Measurements from ENCODE around the gene NFKBIL1.
"Not testable (repeated sequence)": the region's sequence is repeated elsewhere in the genome, so short reads cannot be mapped to it uniquely, and the experiment has no call there.

Gene NFKBIL1, protein sequence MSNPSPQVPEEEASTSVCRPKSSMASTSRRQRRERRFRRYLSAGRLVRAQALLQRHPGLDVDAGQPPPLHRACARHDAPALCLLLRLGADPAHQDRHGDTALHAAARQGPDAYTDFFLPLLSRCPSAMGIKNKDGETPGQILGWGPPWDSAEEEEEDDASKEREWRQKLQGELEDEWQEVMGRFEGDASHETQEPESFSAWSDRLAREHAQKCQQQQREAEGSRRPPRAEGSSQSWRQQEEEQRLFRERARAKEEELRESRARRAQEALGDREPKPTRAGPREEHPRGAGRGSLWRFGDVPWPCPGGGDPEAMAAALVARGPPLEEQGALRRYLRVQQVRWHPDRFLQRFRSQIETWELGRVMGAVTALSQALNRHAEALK
- 9.9 to 12.4 reads per million in 2 experiments for total RNA-seq

DNA sequence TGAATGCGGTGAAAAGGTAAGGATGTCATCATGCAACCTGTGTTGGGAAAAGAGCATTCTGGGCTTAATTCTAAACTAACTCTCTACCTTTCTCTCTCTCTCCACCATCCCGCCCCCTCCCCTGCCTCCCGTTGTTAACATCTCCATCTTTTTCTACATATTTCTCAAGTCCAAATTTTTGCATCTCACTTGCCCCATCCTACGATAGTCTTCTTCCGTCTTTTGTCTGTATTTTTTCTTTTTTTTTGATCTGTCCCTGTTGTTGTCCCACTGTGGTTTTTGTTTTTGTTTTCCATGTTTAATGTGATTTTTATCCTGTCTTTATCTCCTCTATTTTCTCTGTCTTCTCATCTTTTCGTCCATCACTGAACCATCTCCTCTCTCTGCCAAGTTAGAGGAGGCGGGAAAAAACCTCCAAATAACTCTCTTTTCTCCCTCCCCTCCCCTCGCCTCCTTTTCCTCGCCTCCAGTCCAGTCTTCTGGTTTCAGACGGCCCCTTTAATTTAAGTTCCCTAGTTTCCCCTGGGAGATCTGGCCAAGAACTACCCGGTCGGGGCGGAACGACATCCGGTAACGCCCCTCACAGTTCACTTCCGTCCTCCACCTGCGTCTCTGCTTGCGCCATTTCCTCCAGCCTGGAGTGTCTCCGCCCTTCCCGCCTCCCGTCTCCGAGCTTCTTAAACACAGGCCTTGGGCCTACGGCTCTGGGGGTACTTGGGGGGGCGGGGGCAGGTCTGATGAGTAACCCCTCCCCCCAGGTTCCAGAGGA is at the start of gene NFKBIL1:
NFKBIL1 (plus strand) TSS at position 651 of the 769 bp plus-strand sequence; CDS start at position 738, 87 bp downstream.
- peak; percentile 85 for DNase-seq (ENCODE audit: low read depth)

GRCh38 chr6:31498748-31499147 is 48.7 kb upstream of the NFKBIL1 start:
- no peak for DNase-seq (ENCODE audit: low read depth)

GRCh38 chr6:31499648-31500047 is 47.8 kb upstream of the NFKBIL1 start:
- DNase-seq (ENCODE audit: low read depth), result not testable (repeated sequence)

DNA sequence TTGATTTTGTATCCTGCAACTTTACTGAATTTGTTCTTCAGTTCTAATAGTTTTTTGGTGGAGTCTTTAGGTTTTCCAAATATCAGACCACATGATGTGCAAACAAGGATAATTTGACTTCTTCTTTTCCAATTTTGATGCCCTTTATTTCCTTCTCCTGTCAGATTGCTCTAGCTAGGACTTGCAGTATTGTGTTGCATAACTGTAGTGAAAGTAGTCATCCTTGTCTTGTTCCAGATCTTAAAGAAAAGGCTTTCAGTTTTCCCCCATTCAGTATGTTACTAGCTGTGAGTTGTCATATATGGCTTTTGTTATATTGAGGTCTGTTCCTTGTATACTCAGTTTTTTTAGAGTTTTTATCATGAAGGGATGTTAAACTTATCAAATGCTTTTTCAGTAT is 44.8 kb upstream of the NFKBIL1 start:
- DNase-seq (ENCODE audit: low read depth), result no peak

DNA sequence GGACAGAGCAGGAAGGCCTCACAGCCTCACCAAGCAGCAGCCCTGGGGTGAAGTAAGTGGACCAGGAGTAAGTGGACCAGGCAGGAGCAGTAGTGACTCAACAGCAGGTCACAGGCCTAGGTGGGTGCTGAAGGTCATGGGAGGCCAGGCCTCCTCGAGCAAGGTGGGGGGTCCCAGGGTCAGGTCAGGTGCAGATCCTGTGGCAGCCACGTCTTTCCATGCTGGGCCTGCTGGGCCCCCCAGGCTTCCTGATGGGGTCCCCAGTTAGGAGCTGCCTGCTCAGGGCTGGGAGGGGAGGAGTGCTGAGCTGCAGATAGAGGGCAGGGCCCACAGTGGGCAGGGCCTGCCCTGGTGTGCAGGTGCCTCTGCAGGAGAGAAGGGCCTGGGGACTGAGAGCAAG is 38.4 kb upstream of the NFKBIL1 start:
- DNase-seq (ENCODE audit: low read depth), result not testable (repeated sequence)

- DNase-seq (ENCODE audit: low read depth), result no peak
These were observed 37.4 kb upstream of the NFKBIL1 start for GRCh38 chr6:31510007-31510406.

DNA sequence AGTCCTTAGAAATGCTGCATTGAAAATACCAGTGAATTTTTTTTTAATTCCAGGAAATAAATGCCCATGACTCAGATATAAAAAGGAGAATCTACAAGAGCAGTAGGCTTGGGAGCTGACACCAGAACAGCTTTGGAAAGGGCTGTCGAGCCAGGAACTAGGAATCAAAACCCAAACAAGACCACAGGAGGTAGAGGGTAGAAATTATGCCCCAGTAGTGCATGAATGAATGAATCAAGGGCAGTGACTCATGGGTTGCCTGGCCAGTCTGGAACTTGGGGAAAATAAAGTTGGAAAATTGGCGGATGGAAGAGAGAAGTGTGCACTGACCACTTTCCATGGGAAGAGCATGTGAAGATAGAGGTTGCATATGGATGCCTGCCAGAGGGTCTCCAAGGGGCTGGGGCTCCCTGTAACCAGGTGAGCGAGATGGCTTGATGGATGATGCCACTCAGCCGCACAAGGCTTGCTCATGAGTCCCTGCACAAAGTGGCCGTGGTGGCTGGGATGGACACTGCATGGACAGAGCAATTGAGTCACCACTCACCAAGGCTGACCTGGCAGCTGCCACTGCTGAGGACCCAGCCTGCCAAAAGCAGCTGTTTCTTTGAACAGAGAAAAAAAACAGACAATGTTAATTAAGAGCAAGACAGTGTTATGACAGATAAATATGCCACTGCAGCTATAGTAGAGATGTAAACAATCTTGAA is 33.8 kb upstream of the NFKBIL1 start:
- no peak for DNase-seq (ENCODE audit: low read depth)

- no peak for DNase-seq (ENCODE audit: low read depth)
These were observed 25.6 kb upstream of the NFKBIL1 start for GRCh38 chr6:31521835-31522234.

GRCh38 chr6:31525553-31525931 is 21.9 kb upstream of the NFKBIL1 start:
- DNase-seq (ENCODE audit: low read depth), result no peak

DNA sequence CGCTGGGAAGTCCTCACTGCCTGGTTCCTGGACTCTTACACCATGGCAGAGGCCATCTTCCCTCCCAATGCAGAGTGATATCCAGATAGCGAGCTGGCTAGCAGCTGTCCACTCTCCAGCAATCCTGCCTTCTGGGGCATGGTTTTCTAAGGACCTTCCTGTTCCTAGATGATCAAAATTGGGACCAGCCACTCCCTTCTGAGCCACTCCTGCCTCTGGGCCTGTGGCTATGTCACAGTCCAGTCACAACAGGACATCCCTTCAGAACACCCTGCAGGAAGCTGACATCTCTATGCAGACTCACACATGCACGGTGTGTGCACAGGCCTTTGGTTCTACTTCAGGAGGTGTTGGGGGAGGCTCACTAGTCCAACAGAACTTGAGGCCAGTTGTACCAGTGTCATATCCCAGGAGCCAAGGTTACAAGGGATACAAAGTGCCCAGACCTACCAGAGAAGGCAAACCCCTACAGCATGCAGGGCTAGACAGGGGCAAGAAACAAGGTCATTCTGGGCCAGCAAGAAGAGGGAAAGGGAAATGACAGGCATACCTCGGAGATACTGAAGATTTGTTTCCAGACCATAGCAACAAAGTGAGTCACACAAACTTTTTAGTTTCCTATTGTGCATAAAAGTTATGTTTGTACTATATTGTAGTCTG is 21.3 kb upstream of the NFKBIL1 start:
- DNase-seq (ENCODE audit: low read depth), result no peak

- no peak for DNase-seq (ENCODE audit: low read depth)
These were observed 19.1 kb upstream of the NFKBIL1 start for GRCh38 chr6:31528307-31528777.

GRCh38 chr6:31528821-31529328 is 18.5 kb upstream of the NFKBIL1 start, which contains the start of gene MCCD1:
Gene MCCD1 (plus strand): TSS chr6:31528962. CDS start chr6:31529015, 53 bp downstream.
- no peak for DNase-seq (ENCODE audit: low read depth)

DNA sequence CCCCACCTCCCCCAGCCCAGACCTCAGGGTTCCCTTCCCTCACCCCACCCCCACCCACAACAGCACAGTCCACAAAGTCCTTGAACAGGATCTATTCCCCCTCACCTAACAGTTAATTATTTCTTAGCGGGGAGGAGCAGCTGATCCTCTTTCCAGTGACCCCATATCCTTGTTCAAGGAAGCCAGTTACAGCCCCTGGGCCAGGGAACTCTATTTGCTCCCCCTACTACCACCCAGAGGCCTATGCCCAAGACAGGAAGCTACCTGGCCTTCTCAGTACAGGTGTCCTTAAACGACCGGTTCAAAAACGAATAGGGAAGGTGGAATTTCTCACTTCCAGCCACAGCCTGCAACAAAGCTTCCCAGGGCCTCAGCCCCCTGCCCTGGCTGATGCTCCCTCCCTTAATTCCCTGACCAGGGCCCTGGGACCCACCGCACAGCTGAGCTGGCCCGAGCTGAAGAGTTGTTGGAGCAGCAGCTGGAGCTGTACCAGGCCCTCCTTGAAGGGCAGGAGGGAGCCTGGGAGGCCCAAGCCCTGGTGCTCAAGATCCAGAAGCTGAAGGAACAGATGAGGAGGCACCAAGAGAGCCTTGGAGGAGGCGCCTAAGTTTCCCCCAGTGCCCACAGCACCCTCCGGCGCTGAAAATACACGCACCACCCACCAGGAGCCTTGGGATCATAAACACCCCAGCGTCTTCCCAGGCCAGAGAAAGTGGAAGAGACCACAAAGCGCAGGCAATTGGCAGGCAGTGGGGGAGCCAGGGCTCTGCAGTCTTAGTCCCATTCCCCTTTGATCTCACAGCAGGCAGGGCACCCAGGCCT is 17.9 kb upstream of the NFKBIL1 start:
- no peak for DNase-seq (ENCODE audit: low read depth)

DNA sequence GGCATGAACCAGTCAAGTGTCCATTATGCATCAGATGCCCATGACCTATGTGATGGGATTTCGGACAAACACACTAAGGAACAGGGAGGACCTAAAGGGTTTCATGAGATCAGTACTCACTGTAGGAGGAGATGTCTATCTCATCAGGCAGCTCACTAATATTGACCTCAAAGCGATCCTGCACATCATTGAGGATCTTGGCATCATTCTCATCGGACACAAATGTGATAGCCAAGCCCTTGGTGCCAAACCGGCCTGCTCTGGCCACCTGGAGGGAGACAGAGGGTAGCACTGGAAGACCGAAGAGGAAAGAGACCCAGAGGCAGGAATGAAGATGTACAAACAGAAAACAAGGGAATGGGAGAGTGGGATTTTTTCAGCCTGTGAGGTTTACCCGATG is 16.7 kb upstream of the NFKBIL1 start:
- no peak for DNase-seq (ENCODE audit: low read depth)

DNA sequence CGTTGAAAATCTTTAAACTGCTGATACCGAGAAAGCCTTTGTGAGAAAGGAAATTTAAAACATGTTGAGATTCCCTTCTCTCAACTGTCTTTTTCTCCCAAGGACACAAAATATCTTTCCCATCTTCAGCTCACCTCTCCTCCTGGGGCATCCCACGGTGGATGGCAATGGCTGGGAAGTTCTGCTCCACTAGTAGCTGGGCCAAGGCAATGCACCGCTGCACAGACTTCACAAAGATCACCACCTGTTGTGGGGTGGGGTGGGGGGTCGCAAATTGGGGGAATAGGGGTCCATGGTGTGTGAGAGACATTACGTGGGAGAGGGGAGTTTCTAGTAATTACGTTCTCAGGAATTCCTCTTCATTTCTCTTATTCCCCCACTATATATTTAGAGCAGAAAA is 16.2 kb upstream of the NFKBIL1 start:
- DNase-seq (ENCODE audit: low read depth), result no peak

GRCh38 chr6:31531771-31532643 is 15.4 kb upstream of the NFKBIL1 start:
- DNase-seq (ENCODE audit: low read depth), result no peak

GRCh38 chr6:31532644-31533454 is 14.6 kb upstream of the NFKBIL1 start:
- DNase-seq (ENCODE audit: low read depth), result no peak

GRCh38 chr6:31533455-31533841 is 14.0 kb upstream of the NFKBIL1 start:
- no peak for DNase-seq (ENCODE audit: low read depth)

DNA sequence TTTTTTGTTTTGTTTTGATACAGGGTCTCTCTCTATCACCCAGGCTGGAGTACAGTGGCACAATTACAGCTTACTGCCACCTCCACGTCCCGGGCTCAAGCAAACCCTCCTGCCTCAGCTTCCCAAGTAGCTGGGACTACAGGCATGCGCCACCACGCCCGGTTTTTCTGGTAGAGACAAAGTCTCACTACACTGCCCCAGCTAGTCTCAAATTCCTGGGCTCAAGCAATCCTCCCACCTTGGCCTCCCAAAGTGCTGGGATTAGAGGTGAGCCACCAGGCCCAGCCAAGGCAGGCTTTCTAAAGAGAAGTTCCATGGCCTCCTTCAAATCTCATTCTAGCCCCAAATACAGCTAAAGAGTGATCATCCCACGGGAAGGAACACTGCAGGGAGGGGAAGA is 13.4 kb upstream of the NFKBIL1 start:
- no peak for DNase-seq (ENCODE audit: low read depth)
